Measurements from ENCODE around the gene TRAPPC3. TPM values are rescaled to one million over a fixed set of nuclear protein-coding genes. Genes with fewer than 3 reads are reported as not detected.
A peak's percentile ranks its signal among the peaks of the same experiment; 100 is the strongest.

The TRAPPC3 gene
- total RNA-seq, 1 experiment from 2014 or later: 52.7 TPM

- Histone ChIP-seq H3K79me1 (ENCODE audit: insufficient read depth, low read depth, low read length, poor library complexity, severe bottlenecking) (peaks cover 4% of the 10 kb centered on the region), H3K4me1 (ENCODE audit: insufficient read depth, low read length) (peaks cover 3% of the 10 kb centered on the region; the same call in 1 of the 2 replicates), H3K23ac (ENCODE audit: insufficient read length, low read depth, low read length) (no peak overlapping the region), H3K23me2 (ENCODE audit: insufficient read length, low read depth, low read length, poor library complexity, severe bottlenecking) (peaks cover 19% of the 10 kb centered on the region), H2BK5ac (ENCODE audit: insufficient read length, low read length) (no peak overlapping the region), H4K20me1 (ENCODE audit: control insufficient read depth, insufficient read depth, insufficient read length) (no peaks in the 10 kb centered on the region), H3K27me3 (ENCODE audit: insufficient read depth, low read length) (peaks cover 24% of the 10 kb centered on the region; the same call in 1 of the 2 replicates), H3K9ac (ENCODE audit: extremely low read depth, insufficient read length, low read length) (no peak overlapping the region), H3K18ac (ENCODE audit: insufficient read length, low read depth, low read length) (no peak overlapping the region), H2BK12ac (ENCODE audit: insufficient read length, low read depth, low read length) (no peak overlapping the region), H2AFZ (ENCODE audit: low read length) (no peak overlapping the region), H2BK20ac (ENCODE audit: low read depth, low read length, poor library complexity, severe bottlenecking) (no peak overlapping the region), H2AK5ac (ENCODE audit: insufficient read length, low read length) (no peak overlapping the region), H4K91ac (ENCODE audit: insufficient read length, low read depth, low read length) (no peak overlapping the region), H3K4ac (ENCODE audit: low read depth, low read length) (no peak overlapping the region), H4K8ac (replicated peaks; ENCODE audit: insufficient read length, low read depth, low read length) (no peak overlapping the region), H3K4me2 (ENCODE audit: insufficient read depth, insufficient read length, low read length) (peak overlapping the region; percentile 69), H3K79me2 (ENCODE audit: insufficient read depth, low read length) (peaks cover 9% of the 10 kb centered on the region; the same call in 1 of the 2 replicates), H2BK120ac (ENCODE audit: low read depth, low read length, poor library complexity, severe bottlenecking) (no peak overlapping the region), H3K14ac (ENCODE audit: insufficient read depth, low read length) (no peak overlapping the region), H3K9me3 (ENCODE audit: control insufficient read depth, low read depth, low read length) (no peaks in the 10 kb centered on the region), H3K27ac (ENCODE audit: insufficient read length, low read depth, low read length) (no peak overlapping the region), H3T11ph (ENCODE audit: low read length) (no peak overlapping the region), H3K56ac (ENCODE audit: insufficient read length, low read depth, low read length) (no peak overlapping the region), H4K5ac (ENCODE audit: insufficient read length, low read depth, low read length) (no peak overlapping the region), H2BK15ac (ENCODE audit: low read depth, low read length) (no peak overlapping the region)
- peaks cover 0 to 3% (median 0%) of the 10 kb centered on the region in 3 experiments; a peak in 1 of 7 replicates for H3K36me3 Mint-ChIP-seq (ENCODE audit: insufficient read depth in 1 of 3, low read depth in 3 of 3)
- H3K4me1 Mint-ChIP-seq: peaks cover 43 to 49% of the 10 kb centered on the region in 2 experiments
- WGBS (ENCODE audit: extremely low coverage, insufficient read length, low lambda C conversion rate): no CpG with 5 or more reads among the region's 6 CpGs
- no peak for TF ChIP-seq CTCF (conservative IDR thresholded peaks at IDR 0.05)
- peak; percentile 51 for DNase-seq
- peak overlapping the region in 1 of 3 experiments; percentile 79; a peak in 1 of 7 replicates for H3K27ac Mint-ChIP-seq
- peak overlapping the region; percentile 81 to 82 for H3K4me3 Mint-ChIP-seq
- H3K9me3 Mint-ChIP-seq: no peaks in the 10 kb centered on the region
- peaks cover 38% of the 10 kb centered on the region for H3K27me3 Mint-ChIP-seq (ENCODE audit: low read depth)
Measured at GRCh38 chr1:36154765-36155407, 5.6 kb upstream of the TRAPPC3 start.
